Midbrain (tissue), 1 donor: ENCODE results near the gene DGKQ.
"Not testable (repeated sequence)": the region's sequence is repeated elsewhere in the genome, so short reads cannot be mapped to it uniquely, and the experiment has no call there.

ENCODE experiments used
- DNase-seq: peaks from one replicate; lab custom pipeline; 2025; lab: John Stamatoyannopoulos, UW

The DGKQ gene

DNA sequence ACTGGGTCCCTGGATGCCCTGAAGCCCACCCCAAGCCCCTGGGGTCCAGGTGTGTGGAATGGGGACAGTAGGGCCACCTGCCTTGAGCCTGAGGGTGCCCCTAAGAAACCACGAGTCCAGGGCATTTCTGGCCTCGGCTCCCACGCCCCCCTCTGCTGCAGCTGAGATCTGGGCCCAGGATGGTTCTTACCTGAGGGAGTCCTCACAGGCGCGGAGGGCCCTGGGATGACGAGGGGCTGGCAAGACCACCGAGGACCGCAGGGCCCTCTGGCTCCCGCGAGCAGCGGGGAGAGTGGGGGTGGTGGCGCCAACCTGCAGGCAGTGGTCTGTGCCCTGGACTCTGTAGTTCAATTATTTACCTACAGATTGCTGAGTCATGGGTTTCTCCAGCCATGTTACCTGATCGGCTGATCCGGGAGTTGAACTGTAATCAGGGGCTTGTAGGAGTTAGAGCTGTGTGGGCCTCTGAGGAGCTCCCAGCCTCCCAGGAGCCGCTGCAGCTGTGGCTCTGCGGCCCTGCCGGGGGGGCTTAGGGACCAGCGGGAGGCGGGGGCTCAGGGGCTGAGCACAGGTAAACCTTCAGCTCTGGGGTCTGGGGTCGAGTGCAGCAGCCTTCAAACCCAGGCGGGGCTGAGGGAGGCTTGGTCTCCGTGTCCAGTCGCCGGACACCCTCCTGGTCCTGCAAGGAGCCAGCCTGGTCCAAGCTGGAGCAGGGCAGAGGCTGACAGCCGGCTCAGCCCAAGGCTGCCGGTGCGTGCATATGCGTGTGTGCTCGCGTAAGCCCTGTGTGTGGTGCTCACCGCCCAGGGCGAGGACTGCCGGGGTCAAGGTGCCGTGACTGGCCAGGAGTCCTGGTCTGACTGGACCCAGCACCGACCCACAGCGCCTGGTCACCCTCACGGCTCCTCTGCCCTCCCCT lies 20.0 kb upstream of the DGKQ start, which contains the start of gene SLC26A1:
TSS of gene SLC26A1 (minus strand) at position 294 of the 919 bp plus-strand sequence. CDS start 1,701 bp downstream, outside the sequence.
- no peak for DNase-seq

DNA sequence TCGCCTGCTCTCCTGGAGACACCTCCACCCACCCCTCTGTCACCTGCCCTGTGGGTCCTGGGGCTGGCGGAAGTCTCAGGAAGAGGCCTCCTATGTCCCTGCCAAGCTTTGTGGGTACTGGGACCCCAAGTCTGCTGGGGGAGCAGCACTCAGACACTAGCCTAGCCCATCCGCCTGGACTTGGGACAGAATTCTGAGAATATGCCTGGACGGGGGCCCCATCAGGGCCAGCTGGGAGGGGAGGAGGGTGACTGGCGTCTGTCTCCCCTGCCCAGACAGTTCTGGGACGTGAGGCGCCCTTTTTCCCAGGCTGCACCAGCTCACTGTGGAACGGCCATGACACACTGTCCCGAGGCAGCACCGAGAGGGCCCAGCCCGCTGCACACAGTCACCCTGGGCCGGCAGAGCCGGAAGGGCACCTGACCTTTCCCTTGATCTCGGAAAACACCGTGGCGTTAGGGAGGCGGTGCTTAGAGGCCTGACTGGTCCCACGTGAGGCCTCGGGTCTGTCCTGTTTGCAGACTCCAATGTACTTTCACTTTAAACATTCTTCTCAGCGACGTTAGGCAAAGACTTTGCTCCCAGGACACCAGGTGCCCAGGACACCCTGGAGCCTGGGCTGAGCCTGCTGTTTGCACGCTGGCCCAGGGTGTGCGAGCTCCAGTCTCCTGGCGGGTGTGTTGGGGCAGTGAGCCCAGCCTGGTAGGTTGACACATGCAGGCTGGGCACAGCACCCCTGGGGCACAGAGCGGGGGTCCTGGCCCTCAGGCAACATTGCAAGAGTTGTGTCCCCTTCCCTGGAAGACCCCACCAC lies 19.1 kb upstream of the DGKQ start:
- DNase-seq = no peak

DNA sequence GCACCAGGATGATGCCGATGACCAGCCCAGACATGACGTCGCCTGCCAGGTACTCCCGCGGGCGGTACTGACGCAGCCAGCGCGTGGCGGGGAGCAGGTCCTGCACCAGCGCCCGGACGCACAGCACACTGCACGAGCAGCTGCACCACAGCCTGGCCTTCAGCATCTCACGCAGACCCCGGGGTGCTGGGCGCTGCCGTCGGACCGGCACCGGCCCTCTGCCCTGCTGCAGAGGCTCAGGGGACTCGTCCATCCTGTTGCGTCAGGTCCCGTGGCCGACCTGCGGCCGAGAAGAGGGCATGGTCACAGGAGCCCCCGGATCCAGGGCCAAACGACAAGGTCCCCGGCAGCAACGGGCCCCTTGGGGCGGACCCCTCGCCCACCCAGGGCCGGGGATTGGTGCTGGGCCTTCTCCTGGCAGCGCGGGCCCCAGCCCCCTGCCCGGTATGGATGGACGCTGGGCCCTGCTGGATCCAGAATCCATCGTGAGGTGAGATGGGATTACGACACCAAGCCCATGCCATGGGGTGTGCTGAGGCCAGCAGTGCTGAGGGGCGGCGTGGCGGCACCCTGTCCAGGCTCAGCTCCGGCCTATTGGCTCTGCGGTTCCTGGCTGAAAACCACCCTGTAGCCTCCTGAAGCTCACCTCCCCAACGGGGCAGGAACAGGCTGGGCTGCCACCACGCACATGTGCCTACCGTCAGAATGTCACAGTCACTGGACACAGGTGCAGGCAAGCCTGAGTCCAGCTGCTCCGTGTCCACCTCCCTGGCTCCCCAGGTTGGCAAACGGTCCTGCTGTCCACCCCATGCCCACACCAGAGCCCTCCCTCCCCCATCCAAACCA lies 18.3 kb upstream of the DGKQ start:
- DNase-seq = no peak

DNA sequence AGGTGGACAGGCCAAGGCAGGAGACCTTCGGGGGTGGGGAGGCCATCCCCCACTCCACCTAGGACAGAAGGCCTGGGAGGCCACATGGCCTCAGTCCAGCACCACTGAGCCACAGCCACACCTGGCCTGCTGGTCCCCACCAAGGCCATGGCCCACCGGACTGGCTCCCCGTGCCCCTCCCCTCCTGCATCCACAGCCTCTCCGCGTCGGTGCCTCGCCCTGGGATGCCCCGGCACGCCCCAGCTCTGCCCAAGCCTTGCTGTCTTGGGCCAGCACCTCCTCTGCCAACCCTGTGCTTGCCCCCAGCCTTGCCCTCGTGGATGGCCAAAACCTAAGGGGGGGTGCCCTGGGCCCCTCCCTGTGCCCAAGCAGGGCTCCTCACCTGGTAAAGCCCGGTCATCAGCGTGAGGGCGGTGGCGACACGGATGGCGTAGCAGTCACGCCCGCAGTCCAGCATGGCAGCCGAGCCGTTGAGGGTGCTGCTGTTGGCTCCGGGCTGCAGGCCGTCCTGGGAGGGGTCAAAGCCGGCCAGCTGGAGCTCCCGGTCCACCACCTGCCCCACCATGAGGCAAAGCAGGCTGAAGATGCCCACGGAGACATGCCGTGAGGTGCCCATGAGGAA lies 17.5 kb upstream of the DGKQ start:
- no peak for DNase-seq

DNA sequence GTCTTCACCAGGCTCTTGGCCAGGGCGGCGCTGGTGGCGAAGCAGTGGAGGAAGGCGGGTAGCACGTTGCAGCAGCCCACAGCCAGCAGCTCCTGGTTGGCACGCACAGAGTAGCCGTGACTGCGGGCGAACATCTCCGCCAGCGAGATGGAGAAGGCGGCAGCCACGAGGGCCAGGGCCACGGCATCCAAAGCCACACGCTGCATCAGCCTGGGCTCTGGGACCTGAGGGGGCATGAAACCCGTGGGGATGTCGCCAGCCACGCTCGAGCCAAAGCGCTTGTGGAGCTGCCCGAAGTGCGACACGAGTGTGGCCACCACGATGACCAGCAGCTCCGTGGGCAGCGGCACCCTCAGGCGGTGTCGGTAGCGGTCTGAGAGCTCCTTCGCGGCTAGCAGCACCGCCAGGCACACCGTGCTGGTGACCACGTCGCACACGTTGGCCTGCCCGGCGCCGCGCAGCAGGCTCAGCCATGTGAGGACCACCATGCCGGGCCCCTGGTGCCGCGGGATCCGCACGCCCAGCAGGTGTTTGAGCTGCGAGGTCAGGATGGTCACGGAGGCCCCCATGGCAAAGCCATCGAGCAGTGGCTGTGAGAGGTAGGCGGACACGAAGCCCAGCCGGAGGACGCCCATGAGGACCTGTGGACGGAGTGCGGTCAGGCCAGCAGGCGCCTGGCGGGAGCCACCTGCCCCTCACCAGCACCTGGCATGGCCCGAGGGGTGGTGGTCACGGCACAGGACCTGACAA lies 16.5 kb upstream of the DGKQ start:
- no peak for DNase-seq

DNA sequence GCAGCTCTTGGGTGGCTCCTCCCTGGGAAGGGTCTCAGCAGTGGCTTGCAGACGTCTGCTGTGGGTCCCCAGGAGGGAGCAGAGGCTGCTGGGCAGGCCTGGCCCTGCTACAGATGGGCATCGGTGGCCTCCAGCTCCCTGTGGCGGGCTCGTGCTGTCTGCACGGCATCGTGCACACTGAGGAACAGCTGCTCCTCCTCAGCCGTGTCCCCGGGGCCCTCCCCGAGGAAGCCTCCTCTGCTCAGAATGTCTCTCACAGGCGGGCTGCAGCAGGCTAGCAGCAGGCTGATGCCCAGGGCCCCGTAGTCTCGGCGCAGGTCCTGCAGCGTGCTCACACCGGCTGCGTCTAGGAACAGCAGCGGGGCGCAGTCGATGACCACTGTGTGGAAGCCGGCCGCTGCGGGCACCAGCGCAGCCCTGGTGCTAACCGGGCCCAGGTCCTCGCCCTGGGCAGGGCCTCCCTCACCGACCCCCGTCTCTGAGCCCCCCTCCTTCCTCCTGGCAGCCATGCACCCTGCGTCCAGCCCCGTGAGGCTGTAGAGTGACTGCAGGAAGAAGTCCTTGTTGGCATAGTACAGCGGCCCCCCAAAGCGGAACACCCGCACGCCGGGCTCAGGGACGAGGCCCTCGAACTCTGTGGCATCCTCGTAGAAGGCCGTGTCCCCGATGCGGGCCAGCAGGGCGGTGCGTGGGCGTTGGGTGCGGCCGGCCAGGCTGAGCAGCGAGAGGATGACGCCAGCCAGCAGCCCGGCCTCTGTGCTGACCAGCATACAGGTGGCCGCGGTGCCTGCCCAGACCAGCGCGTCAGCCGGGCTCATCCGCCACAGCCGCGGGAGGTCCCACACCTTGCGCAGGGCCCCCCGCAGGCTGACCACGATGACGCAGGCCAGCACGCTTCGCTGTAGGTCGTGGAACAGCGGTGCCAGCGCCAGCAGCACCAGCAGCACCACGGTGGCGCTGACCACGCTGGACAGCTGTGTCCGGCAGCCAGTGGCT lies 15.7 kb upstream of the DGKQ start:
- no peak for DNase-seq

DNA sequence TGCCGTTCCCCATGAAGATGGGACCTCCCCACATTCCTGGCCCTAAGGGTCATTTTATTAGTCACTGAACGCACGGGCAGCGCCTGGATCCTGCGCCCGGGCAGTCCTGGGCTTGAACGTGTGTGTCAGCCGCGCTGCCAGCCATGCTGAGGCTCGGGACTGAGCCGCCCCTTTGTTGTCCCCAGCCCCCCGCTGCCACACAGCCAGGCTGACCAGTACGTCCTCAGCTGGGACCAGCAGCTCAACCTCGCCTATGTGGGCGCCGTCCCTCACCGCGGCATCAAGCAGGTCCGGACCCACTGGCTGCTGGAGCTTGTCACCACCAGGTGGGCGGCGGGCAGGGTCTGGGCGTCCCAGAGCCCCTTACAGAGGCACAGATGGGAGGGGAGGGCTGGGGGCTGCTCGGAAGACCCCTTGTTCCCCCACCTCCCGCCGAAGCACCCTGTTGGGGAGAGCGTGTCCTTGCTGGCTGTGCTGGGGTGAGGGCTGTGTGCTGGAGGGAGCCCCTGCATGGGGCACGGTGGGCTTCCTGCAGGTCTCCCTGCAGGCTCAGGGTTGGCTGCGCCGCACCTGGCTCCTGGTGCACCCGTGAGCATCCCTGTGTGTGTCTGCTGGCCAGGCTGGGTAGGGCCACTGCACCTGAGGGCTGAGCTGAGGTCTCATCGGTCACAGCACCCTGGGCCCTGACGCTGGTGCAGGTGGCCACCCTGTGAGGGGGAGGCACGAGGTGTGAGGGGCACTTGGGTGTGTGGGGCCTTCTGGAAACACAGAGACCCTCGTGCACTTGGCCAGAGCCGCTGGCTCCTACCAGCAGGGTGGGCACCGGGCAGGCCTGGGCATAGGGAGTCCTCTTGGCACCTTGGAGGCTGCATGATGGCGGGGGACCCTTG lies 14.5 kb upstream of the DGKQ start:
- DNase-seq = no peak

DNA sequence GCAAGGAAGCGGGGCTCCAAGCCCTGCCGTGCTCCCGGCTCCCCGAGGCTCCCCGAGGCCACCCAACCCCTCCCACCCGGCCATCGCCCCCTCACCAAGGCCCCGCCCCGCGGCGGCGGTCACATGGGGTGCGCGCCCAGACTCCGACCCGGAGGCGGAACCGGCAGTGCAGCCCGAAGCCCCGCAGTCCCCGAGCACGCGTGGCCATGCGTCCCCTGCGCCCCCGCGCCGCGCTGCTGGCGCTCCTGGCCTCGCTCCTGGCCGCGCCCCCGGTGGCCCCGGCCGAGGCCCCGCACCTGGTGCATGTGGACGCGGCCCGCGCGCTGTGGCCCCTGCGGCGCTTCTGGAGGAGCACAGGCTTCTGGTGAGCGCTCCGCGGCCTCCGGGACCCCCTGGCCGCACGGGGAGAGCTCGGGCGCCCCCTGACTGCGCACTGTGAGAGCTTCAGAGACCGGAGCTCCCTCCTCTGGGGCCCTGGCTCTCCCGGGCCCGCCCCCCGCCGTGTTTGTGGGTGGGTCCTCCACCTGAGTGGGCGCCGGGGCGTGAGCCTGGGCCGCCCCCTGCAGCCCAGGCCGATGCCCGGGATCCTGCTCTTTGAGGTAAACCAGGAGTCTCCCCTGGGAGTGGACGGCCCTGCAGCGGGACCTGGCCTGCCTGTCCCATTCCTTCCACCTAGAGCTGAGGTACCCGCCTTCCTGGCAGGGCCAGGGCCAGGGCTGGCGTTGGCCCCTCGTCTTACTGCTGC lies 13.7 kb upstream of the DGKQ start, which contains the start of gene IDUA:
TSS of gene IDUA (plus strand) at position 166 of the 745 bp plus-strand sequence. CDS start at position 207, 41 bp downstream.
- peak; percentile 75 for DNase-seq

DNA sequence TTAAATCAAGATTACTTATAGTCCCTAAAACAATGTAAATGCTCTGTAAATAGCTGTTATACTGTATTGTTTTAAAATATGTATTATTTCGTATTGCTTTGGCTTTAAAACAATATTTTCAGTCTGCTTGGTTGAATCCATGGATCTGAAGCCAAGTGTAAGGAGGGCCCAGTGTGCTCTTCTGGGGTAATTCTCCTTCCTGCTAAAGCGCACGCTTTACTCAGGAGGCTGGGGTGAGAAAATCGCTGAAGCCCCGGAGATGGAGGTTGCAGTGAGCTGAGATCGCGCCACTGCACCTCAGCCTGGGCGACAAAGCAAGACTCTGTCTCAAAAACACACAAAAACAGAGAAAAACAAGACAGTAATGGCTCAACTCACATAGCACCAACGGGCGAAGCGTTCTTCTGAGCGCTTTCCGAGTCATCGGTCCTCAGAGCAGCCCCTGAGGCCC lies 13.1 kb upstream of the DGKQ start:
- no peak for DNase-seq

DNA sequence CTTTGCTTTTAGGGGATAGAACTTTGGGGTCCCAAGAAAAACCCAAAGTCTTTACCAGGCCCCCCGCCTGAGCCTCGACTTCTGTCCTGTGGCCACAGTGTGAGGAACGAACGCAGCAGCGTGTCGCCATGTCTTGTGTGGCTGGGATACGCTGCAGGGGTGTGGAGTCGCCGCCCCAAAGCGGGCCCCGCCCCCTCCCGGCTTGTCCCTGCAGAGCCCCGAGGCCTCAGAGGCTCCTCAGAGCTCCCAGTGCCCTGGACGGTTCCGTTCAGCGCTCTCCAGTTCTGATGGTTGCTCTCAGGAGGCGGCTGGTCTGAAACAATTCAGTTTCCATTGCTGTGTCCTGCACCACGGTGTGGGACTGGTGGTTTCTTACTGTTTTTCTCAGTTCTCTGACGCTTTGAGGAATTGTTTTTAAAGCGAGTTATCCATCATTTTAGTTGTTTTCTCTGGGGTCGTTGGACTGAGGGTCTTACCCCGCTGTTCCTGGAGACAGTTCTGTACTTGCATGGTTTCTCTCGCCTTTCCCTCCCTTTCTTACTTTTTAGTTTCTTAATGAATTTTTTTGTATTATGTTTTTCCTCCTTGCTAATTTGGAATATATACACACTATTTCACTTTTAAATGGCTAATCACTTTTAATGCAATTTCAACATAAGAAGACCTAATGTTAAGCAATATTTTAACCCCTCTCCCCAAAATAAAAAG lies 11.9 kb upstream of the DGKQ start:
- DNase-seq = no peak

DNA sequence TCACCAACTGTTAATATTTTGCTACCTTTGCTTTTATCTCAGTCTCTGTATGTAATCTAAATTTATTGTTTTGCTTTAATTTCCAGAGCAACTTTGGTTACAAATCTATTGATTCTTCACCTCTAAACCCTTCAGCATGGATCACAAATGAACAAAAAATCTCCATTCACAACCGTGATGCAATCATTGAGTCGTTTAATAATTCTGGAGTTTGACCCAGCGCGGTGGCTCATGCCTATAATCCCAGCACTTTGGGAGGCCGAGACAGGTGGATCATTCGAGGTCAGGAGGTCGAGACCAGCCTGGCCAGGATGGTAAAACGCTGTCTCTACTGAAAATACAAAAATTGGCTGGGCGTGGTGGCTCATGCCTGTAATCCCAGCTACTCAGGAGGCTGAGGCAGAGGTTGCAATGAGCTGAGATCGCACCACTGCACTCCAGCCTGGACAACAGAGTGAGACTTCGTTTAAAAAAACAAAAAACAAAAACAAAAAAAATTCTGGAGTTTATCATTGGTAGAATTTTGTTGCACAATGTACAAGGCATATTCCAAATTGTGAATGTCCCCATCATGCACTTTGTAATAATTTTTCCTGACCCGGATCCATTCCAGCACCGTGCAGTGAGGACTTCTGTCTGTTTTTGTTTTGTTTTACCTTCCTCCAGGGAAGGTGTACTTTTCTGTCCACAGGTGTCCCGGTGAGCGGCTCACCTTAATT lies 11.1 kb upstream of the DGKQ start:
- DNase-seq = no peak

DNA sequence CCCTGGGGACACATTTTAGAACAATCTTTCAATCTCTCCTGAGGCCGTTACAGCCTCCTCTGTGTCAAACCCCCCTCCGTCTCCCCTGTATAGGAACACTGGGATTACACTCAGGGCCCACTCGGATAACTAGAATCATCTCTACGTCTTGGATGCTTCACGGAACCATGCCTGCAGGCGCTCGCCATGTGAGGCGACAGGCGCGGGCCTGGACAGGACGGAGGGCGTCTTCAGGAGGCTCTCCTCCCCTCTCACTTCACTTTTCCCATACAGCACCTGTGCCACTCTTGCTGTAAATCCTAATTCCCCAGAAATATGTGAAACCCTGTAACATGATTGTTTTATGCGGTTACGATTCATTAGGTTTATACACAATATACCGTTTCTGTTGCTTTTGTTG lies 9.4 kb upstream of the DGKQ start:
- no peak for DNase-seq

DNA sequence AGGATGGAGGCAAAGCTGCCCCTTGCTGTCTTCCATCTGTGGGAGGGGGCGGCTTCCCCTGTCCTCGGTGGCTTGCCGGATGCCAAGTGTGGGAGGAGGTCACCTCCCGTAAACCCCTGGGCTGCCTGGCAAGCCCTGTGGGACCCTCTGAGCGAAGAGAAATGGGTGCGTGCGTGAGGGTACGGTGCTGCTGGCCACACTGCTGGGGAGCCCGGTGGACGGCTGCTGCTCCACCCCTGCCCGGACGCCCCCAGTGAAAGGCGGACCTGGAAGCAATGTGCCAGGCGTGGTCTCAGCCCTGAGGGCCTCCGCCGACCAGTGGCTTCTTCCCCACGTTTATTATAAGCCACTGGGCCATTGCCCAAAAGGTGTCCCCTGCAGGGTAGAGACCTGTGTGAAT lies 8.9 kb upstream of the DGKQ start:
- no peak for DNase-seq

DNA sequence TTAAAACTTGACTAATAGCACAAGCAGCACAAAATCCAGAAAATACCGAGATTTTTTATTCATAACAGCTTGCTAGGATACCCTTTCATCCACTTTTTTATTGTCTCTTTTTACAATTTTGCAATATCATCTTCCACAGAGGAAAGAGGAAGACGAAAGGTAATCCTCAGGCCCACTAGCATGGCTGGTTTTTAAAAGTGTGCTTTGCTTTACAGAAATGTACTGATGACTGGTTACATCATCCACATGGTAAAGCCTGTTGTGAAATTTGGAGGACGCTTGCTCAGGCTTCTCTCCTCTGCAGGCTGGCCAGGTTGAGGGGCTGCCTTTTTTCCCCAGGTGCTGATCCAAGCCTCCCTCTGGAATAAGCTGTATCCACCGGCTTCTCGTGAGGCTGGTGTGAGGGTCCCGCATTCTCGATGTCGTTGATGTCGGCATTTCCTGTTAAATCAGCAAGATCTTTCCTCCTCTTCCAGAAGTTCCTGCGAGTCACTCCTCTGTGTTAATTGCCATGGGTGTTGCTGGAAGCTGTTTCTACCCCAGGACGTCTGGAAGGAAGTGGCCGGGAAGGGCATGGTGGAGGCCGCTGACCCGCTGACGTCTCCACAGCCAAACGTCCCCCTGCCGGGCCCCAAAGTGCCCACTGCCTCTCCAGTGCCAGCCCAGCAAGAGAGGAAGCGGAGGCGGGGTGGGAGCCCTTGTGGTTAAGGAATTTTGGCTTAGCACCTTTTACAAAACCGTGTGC lies 5.8 kb upstream of the DGKQ start:
- DNase-seq = no peak

DNA sequence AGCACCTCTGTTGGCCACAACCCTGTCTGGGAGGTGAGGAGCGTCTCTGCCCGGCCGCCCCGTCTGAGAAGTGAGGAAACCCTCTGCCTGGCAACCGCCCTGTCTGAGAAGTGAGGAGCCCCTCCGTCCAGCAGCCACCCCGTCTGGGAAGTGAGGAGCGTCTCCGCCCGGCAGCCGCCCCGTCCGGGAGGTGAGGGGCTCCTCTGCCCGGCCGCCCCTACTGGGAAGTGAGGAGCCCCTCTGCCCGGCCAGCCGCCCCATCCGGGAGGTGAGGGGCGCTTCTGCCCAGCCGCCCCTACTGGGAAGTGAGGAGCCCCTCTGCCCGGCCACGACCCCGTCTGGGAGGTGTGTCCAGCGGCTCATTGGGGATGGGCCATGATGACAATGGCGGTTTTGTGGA lies 2.6 kb upstream of the DGKQ start:
- not testable (repeated sequence) for DNase-seq

DNA sequence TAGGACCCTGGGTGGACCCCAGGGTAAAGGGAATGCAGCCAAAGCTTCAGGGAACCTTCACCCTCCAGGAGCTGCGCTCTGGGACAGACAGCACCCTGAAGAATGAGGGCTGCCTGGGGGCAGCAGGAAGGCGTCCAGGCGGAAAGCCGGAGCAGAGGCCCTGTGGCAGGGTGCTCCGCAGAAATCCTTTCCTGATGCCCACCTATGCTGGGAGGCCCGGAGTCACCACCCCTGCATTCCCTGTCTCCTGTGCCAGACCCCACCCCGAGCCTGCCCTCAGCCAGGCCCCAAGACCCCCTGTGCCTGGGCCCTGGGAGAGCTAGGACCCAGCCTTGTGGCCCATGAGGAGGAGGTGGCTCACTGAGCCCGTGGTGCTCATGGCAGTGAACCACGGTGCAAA lies 1.3 kb upstream of the DGKQ start:
- DNase-seq = no peak
